TTC549 (cell line): ENCODE measurements around the gene CDC16.
"Not testable (repeated sequence)": the region's sequence is repeated elsewhere in the genome, so short reads cannot be mapped to it uniquely, and the experiment has no call there.

Experiments
- FAIRE-seq: peaks from 2 replicates; lab custom pipeline; 2012; peaks lifted over from hg19 to GRCh38; lab: Jason Lieb, UNC

Gene CDC16, protein sequence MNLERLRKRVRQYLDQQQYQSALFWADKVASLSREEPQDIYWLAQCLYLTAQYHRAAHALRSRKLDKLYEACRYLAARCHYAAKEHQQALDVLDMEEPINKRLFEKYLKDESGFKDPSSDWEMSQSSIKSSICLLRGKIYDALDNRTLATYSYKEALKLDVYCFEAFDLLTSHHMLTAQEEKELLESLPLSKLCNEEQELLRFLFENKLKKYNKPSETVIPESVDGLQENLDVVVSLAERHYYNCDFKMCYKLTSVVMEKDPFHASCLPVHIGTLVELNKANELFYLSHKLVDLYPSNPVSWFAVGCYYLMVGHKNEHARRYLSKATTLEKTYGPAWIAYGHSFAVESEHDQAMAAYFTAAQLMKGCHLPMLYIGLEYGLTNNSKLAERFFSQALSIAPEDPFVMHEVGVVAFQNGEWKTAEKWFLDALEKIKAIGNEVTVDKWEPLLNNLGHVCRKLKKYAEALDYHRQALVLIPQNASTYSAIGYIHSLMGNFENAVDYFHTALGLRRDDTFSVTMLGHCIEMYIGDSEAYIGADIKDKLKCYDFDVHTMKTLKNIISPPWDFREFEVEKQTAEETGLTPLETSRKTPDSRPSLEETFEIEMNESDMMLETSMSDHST

DNA sequence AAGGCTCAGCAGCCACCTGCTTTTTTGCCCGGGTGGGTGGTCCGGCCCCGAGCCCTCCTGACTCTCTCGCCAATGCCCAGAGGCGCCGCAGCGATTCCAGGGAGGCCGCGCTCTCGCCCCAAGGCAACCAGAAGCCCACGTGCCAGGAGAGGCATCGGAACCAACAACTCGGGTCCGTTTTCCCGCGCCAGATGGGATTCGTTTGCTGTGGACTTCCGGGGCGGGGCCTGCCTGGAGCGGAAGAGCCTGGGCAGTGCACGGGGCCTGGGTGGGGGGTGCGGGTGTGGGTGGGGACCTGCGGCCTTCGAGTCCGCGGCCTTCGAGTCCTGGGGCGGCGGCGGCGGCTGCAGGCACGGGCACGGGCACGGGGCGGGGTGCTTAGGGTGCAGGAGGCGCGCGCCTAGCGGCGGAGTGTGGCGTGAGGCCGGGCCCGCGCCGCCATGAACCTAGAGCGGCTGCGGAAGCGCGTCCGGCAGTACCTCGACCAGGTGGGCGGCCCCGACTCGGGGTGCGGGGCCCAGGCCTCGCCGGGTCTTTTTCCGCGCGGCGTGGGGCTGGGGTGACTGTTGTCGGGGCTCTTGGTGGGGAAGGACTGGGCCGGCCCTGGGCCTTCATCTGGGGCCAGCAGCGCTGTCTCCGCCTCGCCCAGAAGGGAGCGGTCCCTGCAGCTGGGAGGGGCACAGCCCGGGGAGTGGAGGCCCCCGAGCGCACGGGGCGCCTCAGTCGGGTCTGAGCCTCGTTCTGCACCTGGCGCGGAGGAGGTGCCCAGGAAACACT, at the start of gene CDC16:
TSS of gene CDC16 (plus strand) at position 253 of the 777 bp plus-strand sequence. CDS start at position 441, 188 bp downstream.
- FAIRE-seq = no peak

- FAIRE-seq = no peak
Observed at GRCh38 chr13:114185182-114185971, 49.3 kb upstream of the CDC16 start.

DNA sequence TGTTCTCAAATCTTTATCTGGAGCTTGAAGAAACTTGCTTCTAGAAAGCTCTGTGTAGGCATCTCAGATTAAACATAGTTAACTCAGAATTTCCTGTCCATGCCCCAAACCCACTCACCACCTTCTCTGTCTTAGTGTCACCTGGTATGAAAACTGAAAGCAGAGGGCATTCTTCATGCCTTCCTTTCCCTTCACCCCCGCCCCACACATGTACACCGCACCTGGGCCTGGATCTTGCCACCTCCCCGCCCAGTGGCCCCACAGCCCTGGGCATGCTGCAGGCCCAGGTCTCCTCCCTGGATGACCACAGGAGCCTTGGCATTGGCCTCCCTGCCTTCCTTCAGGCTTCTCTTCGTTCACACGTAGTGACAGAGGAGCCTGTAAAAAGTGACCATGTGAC, 39.8 kb upstream of the CDC16 start:
- no peak for FAIRE-seq

DNA sequence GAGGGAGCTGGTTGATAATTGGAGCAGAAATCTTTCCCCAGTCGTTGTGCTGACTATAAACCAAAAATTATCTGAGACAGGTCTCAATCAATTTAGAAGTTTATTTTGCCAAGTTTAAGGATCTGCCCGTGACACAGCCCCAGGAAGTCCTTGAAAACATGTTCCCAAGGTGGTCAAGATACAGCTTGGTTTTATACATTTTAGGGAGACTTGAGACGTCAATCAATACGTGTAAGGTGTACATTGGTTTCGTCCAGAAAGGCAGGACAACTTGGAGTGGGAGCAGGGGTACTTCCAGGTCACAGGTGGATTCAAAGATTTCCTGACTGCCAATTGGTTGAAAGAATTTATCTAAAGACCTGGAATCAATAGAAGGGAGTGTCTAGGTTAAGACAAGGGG, 38.1 kb upstream of the CDC16 start:
- FAIRE-seq = no peak

DNA sequence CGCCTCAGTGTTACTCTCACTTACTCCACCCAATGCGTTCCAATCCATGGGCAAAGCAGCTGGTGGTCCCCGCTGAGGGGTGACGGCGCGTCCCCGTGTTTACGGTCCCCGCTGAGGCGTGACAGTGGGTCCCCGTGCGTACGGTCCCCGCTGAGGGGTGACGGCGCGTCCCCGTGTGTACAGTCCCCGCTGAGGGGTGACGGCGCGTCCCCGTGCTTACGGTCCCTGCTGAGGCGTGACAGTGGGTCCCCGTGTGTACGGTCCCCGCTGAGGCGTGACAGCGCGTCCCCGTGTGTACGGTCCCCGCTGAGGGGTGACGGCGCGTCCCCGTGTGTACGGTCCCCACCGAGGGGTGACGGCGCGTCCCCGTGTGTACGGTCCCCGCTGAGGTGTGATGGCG, 36.1 kb upstream of the CDC16 start:
- no peak for FAIRE-seq

DNA sequence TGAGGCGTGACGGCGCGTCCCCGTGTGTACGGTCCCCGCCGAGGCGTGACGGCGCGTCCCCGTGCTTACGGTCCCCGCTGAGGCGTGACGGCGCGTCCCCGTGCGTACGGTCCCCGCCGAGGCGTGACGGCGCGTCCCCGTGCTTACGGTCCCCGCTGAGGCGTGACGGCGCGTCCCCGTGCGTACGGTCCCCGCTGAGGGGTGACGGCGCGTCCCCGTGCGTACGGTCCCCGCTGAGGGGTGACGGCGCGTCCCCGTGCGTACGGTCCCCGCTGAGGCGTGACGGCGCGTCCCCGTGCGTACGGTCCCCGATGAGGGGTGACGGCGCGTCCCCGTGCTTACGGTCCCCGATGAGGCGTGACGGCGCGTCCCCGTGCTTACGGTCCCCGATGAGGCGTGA, 35.2 kb upstream of the CDC16 start:
- FAIRE-seq = not testable (repeated sequence)

GRCh38 chr13:114199954-114200353, 34.7 kb upstream of the CDC16 start:
- FAIRE-seq = no peak

DNA sequence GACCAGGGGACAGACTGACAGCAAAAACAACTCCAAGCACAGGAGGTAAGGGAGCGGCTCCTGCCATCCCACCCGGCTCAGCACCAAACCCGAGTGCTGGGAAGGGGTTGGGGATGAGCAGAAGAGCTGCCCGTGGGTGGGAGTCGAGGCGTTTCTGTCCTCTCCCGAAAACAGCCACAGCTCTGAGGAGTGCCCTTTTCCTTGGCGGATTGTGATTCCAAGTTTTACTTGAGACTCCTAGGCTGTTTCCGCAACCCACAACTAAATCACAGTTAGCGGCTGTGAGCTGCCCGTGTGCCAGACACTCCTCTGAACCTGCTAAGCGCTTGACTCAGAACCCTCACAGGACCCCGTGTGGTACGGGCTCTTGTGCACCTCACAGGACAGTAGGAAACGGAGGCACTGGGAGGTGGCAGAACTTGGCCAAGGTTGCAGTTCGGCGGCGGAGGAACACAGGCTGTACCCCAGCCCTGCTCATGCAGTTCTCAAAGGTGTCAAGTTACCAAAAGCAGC, 34.2 kb upstream of the CDC16 start:
- no peak for FAIRE-seq

DNA sequence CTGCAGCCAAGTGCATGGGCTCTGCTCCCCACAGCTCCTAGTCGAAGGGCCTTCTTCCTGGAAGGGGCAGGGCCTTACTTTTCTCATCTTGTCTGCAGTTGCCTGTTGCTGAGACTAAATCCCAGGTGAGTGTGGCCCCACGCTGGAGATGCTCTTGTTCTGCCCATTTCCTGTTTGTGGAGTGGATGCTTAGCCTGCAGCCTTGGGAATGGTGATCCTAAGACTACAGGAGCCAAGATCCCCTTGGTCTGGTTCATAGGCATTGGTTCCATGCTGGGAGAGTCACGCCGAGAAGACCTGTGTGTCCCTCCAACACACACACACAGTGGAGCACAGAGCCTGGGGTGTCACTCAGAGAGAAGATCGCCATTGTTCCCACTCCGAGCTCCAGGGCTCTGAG, 32.1 kb upstream of the CDC16 start:
- no peak for FAIRE-seq

DNA sequence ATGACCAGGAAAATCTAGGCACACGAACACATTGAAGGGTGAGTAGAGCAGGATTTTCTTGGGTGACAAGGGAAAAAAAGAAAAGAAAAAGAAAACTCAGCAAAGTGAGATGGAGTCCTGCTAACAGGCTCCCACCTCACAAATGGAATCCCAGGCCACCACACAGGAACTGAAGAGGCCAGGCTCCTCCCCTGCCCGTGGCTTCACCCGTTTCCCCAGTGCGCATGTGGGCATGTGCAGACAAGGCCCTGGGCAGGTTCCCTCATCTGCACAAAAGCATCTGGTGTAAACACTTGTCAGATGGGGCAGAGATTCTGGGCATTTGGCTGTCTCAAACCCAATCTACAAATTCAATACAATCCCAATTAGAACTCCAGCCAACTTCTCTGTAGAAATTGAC, 31.2 kb upstream of the CDC16 start:
- FAIRE-seq = no peak

DNA sequence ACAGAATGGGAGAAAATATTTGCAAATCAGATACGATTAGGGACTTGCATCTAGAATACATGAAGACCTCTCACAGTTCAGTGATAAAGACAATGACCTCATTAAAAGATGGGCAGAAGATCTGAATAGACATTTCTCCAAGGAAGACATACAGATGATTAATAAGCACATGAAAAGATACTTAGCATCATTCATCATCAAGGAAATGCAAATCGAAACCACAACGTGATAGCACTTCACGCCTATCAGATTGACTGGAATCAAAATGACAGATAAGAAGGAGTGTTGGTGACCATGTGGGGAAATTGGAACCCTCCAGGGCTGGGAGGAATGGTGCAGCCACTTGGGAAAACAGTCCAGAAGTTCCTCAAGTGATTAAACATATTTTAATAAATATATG, 29.8 kb upstream of the CDC16 start:
- FAIRE-seq = no peak

DNA sequence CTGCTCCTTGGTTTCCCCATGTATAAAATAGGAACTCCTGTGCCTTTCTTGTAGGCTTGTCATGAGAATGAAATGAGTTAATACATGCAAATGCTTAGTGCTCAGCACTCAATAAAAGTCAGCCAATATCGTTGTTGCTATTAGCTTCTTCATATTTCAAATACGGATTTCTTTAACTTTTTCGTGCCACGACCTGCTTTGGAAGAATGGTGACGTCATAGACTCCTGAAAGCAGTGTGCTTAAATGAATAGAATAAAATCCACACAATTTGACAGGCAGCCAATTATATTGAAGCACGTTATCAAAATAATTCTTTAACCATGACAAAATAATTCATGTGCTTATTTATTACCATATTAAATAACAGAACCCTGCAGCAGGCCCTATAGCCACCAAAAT, 26.6 kb upstream of the CDC16 start:
- FAIRE-seq = no peak

- no peak for FAIRE-seq
Observed at GRCh38 chr13:114211446-114212157, 23.1 kb upstream of the CDC16 start.

DNA sequence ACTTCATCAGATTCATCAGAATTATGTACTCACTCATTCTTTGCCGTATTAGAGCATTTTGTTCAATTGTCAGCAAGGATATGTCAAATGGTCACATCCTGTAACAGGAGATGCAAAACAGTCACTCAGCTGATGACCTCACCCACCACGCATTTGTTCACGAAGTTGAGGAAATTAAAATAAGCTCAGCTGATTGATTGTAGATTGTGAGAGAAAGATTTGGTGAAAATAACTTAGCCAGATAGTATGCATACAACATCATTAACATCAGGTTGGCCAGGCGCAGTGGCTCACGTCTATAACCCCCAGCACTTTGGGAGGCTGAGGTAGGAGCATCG, 22.6 kb upstream of the CDC16 start:
- FAIRE-seq = no peak

DNA sequence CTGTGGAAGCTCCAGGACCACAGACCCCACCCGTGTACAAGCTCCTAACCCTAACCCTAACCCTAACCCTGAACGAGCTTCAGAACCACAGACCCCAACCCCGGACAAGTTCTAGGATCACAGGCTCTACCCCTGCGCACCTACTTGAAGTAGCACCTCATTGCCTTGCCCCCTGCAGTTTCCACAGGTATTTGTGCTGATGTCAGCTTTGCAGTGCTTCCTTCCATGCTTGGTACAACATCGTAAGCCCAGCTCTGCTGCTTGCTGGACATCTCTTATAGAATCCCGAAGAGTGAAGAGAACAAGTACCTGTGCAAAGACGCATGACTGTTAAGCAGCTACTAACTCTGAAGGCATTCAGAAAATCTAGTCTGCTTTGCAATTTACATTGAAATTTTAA, 20.7 kb upstream of the CDC16 start:
- no peak for FAIRE-seq

DNA sequence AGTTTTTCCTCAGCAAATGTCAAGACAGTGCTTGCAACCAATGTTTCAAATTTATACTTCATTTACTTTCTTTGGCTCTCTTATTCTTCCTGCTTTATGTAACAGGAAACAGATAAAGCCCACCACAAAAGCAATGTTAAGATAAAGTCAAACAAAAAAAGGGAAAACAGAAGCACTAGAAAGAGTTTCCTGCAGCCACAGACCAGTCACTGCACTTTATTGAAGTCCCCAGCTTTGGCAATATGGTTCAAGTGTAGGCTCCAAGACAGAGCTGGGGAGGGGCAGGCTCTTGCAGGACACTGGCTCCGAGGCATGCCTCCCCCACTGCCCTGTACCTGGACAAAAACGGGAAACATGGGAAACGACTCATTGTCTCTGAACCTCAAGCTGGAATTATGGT, 15.3 kb upstream of the CDC16 start:
- FAIRE-seq = no peak

DNA sequence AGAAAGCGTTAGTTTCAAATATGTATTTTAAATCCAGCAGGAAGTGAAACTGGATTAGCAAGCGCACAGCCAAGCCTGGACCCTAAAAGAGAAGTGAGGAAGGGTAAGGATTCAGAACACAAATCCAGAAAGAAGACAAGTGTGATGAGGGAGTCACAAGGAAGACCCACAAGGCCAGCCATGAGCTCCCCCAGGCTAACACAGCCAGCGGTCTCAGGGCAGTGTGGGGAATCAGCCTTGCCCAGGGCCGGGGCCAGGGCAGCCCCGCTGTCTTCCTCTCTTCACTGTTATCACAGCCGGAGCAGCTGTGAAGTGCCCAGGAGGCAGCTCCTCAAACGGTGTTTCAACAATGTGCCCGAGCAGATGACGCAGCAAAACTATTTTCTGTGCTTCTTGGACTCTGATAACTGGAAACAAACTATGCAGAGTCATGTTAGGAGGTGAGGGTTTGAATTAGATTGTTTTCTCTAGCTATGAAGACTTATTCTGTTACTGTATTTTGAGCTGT, 12.2 kb upstream of the CDC16 start:
- FAIRE-seq = no peak

DNA sequence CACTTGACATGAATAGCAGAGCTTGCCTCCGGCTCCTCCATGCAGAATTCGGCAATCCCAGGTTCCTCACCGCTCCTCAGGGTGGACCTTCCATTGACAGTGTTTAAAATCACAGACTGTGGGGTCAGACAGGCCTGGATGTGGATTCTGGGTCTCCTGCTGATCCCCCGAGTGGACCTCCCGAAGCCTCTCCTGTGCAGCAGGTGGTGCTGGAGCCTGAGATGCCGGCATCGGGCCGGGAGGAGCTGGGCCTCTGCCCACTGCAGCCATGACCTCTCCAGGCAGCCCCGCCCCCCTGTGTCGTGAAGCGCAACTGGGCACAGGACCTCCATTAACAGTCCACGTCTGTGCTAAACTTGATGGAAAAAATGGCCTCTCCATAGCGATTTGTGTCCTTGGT, 10.5 kb upstream of the CDC16 start:
- no peak for FAIRE-seq

DNA sequence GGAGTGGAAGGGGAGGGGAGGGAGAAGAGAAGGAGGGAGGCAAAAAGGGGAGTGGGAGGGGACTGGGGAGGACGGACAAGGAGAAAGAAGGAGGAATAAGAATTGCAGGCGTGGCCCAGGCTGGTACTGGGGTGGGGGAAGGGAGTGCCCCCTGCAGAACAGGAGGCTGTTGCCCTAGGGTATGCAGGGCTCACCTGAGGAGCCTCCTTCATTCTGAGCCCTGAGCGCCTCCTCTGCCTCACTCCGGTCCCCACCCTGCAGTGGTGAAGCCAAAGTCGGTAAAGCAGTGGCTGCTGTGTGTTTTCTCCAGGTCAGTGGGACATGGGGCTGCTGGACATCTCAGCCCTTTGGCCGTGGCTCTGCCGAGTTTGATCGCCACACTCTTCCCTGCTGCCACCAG, 9.1 kb upstream of the CDC16 start:
- FAIRE-seq = no peak

DNA sequence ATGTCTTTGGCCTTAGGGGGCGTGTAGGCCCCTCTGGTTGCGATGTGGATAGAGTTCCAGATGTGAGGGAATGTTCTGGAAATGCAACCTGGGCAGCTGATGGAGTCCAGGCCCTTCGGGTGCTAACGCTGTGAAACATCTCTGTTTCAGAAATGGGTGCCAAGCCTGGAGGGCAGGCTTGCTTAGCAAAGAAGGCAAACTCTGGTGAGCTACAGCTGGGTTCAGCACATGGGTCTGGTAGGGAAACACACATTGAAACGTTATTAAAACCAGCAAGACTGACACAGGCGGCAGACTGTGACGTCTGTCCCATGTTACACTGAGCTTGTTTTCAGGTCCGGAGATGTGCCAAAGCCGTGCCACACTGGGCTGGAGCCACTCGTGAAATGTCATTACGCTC, 8.6 kb upstream of the CDC16 start:
- no peak for FAIRE-seq

GRCh38 chr13:114226699-114227323, 7.9 kb upstream of the CDC16 start:
- FAIRE-seq = no peak
